OCI-LY1 (cell line): ENCODE measurements around the gene DHFR.

Experiments
- H2AFZ ChIP-seq: fragments of 200-600 bp; sonication (generic), shearing (Covaris generic); 2 replicates; pipeline ENCODE4 v1.6.0; 2014; ENCODE audit warnings: antibody characterized with exemption, mild to moderate bottlenecking, low read length
- H3F3A ChIP-seq: fragments of 200-600 bp; sonication (generic), shearing (Covaris generic); 2 replicates; pipeline ENCODE4 v1.6.0; 2014; ENCODE audit warnings: mild to moderate bottlenecking, antibody characterized with exemption, low read length, moderate library complexity; ENCODE audit not compliant: insufficient read depth
- H3K27ac ChIP-seq: fragments of 200-600 bp; sonication (generic); 2 replicates; pipeline ENCODE4 v1.5.1; 2014; ENCODE audit warnings: low read length, mixed run types, mild to moderate bottlenecking, low read depth; ENCODE audit not compliant: poor library complexity, severe bottlenecking
- H3K27me3 ChIP-seq: fragments of 200-600 bp; sonication (generic); 2 replicates; pipeline ENCODE4 v1.6.0; 2014; ENCODE audit warnings: antibody characterized with exemption, mild to moderate bottlenecking, low read length, moderate library complexity; ENCODE audit not compliant: insufficient read depth
- H3K36me3 ChIP-seq: fragments of 200-600 bp; sonication (generic); 2 replicates; pipeline ENCODE4 v1.6.1; 2014; ENCODE audit warnings: mild to moderate bottlenecking, antibody characterized with exemption, low read length, moderate library complexity, mixed read lengths; ENCODE audit not compliant: insufficient read depth
- H3K4me1 ChIP-seq: fragments of 200-600 bp; sonication (generic); 2 replicates; pipeline ENCODE4 v1.5.1; 2014; ENCODE audit warnings: mild to moderate bottlenecking, low read length, moderate library complexity; ENCODE audit not compliant: insufficient read depth, severe bottlenecking
- H3K4me2 ChIP-seq: fragments of 200-600 bp; sonication (generic), shearing (Covaris generic); 2 replicates; pipeline ENCODE4 v1.6.1; 2014; ENCODE audit warnings: low read length
- H3K4me3 ChIP-seq: fragments of 200-600 bp; sonication (generic); 2 replicates; pipeline ENCODE4 v1.5.1; 2014; ENCODE audit warnings: low read length, low read depth, mild to moderate bottlenecking, mixed read lengths; ENCODE audit not compliant: poor library complexity, severe bottlenecking
- H3K79me2 ChIP-seq: fragments of 200-600 bp; shearing (Covaris generic); 2 replicates; pipeline ENCODE4 v1.6.1; 2016; ENCODE audit warnings: mixed run types, low read length, mixed read lengths; ENCODE audit not compliant: insufficient read depth
- H3K9ac ChIP-seq: fragments of 200-600 bp; sonication (generic), shearing (Covaris generic); 2 replicates; pipeline ENCODE4 v1.6.1; 2014; ENCODE audit warnings: mild to moderate bottlenecking, low read length, mixed read lengths
- H3K9me2 ChIP-seq: fragments of 200-600 bp; sonication (generic), shearing (Covaris generic); 2 replicates; pipeline ENCODE4 v1.6.1; 2014; ENCODE audit warnings: low read depth, mild to moderate bottlenecking, low read length, mixed read lengths
- H3K9me3 ChIP-seq: fragments of 200-600 bp; shearing (Covaris generic); 2 replicates; pipeline ENCODE4 v1.6.1; 2014; ENCODE audit warnings: low read length, mixed read lengths
- H4K20me1 ChIP-seq: fragments of 200-600 bp; sonication (generic), shearing (Covaris generic); 2 replicates; pipeline ENCODE4 v1.6.0; 2016; ENCODE audit warnings: mild to moderate bottlenecking, low read length; ENCODE audit not compliant: insufficient read depth
- CTCF ChIP-seq: fragments of 200-600 bp; sonication (generic), shearing (Covaris generic); IDR thresholded peaks from 2 replicates; pipeline ENCODE4 v1.5.1; 2017; ENCODE audit warnings: mild to moderate bottlenecking, antibody characterized with exemption, low read length, moderate library complexity, mixed read lengths
- EZH2 ChIP-seq: fragments of 200-600 bp; sonication (generic), shearing (Covaris generic); IDR thresholded peaks from 2 replicates; pipeline ENCODE4 v1.8.0; 2017; ENCODE audit warnings: borderline replicate concordance, mixed run types, mild to moderate bottlenecking, antibody characterized with exemption, low read length, moderate library complexity, mixed read lengths

DHFR gene

GRCh38 chr5:80620211-80620610 lies 34.6 kb downstream of the DHFR start:
- Histone ChIP-seq H3K36me3 (no peaks in the 10 kb centered on the region), H3K4me1 (no peaks in the 10 kb centered on the region), H3K79me2 (no peaks in the 10 kb centered on the region), H2AFZ (no peak overlapping the region), H3K9me3 (no peaks in the 10 kb centered on the region), H3K4me3 (no peak overlapping the region), H4K20me1 (no peaks in the 10 kb centered on the region), H3K27ac (no peak overlapping the region), H3K9ac (no peak overlapping the region), H3F3A (no peaks in the 10 kb centered on the region), H3K9me2 (no peaks in the 10 kb centered on the region), H3K27me3 (no peaks in the 10 kb centered on the region), H3K4me2 (no peak overlapping the region)
- no peak for TF ChIP-seq CTCF
- no peak for TF ChIP-seq EZH2

- H3K4me2 ChIP-seq: no peak overlapping the region
- no peaks in the 10 kb centered on the region for H3K79me2 ChIP-seq
- no peaks in the 10 kb centered on the region for H3K36me3 ChIP-seq
- no peak overlapping the region for H3K4me3 ChIP-seq
- H3K27ac ChIP-seq: no peak overlapping the region
- H3K9me2 ChIP-seq: no peaks in the 10 kb centered on the region
- no peaks in the 10 kb centered on the region for H3K4me1 ChIP-seq
- H4K20me1 ChIP-seq: no peaks in the 10 kb centered on the region
- no peaks in the 10 kb centered on the region for H3F3A ChIP-seq
- no peaks in the 10 kb centered on the region for H3K27me3 ChIP-seq
- TF ChIP-seq CTCF: no peak
- no peak for TF ChIP-seq EZH2
- no peak overlapping the region for H3K9ac ChIP-seq
- H3K9me3 ChIP-seq: no peaks in the 10 kb centered on the region
- no peak overlapping the region for H2AFZ ChIP-seq
Observed at GRCh38 chr5:80619086-80619485, 35.7 kb downstream of the DHFR start.

- Histone ChIP-seq H3K9me3 (no peaks in the 10 kb centered on the region), H3F3A (no peaks in the 10 kb centered on the region), H4K20me1 (no peaks in the 10 kb centered on the region), H3K27me3 (no peaks in the 10 kb centered on the region), H3K4me3 (no peak overlapping the region), H3K79me2 (no peaks in the 10 kb centered on the region), H3K4me1 (no peaks in the 10 kb centered on the region), H3K27ac (no peak overlapping the region), H3K36me3 (no peaks in the 10 kb centered on the region), H2AFZ (no peak overlapping the region), H3K9ac (no peak overlapping the region), H3K9me2 (no peaks in the 10 kb centered on the region), H3K4me2 (no peak overlapping the region)
- TF ChIP-seq CTCF (no peak), EZH2 (no peak)
Observed at GRCh38 chr5:80618438-80618837, 36.3 kb downstream of the DHFR start.
